Measurements from ENCODE around the gene NPFF. TPM values are rescaled to one million over a fixed set of nuclear protein-coding genes. Genes with fewer than 3 reads are reported as not detected.

The NPFF gene
- total RNA-seq, 2 experiments from 2014 or later = not detected

Other genes with a start within 250 kb of the NPFF start
- gene ESPL1, start 239.2 kb downstream of the NPFF start, total RNA-seq = 10 to 100 TPM; 90.5 to 91.0 TPM
- gene PFDN5, start 211.9 kb downstream of the NPFF start, total RNA-seq = 100 to 1,000 TPM; 388 to 425 TPM
- gene MYG1, start 207.8 kb downstream of the NPFF start, total RNA-seq = 10 to 100 TPM; 44.8 to 51.2 TPM
- gene AAAS, start 185.9 kb downstream of the NPFF start, total RNA-seq = 10 to 100 TPM; 65.0 to 67.0 TPM
- not detected for gene SP7, start 171.1 kb downstream of the NPFF start, total RNA-seq
- 10 to 100 TPM; 88.7 to 96.2 TPM for gene SP1, start 127.3 kb downstream of the NPFF start, total RNA-seq
- gene AMHR2, start 83.6 kb downstream of the NPFF start, total RNA-seq = not detected
- gene PRR13, start 65.8 kb downstream of the NPFF start, total RNA-seq = 100 to 1,000 TPM; 218 to 231 TPM
- 100 to 1,000 TPM; 824 to 837 TPM for gene PCBP2, start 55.4 kb downstream of the NPFF start, total RNA-seq
- 10 to 100 TPM; 24.6 to 30.0 TPM for gene MAP3K12, start 8.0 kb downstream of the NPFF start, total RNA-seq
- 10 to 100 TPM; 32.3 to 34.9 TPM for gene TARBP2, start 6.2 kb downstream of the NPFF start, total RNA-seq
- 10 to 100 TPM; 30.2 to 33.5 TPM for gene ATF7, start 118.9 kb upstream of the NPFF start, total RNA-seq
- 100 to 1,000 TPM; 226 to 241 TPM for gene ATP5MC2, start 168.6 kb upstream of the NPFF start, total RNA-seq
- gene CALCOCO1, start 220.0 kb upstream of the NPFF start, total RNA-seq = 10 to 100 TPM; 83.6 to 91.1 TPM
- gene CISTR, start 244.5 kb upstream of the NPFF start, total RNA-seq = not detected